HEK293T (cell line): Measurements from ENCODE around the gene PCDH9.

Source experiments
- ARNT ChIP-seq: fragments of 450-650 bp; IDR thresholded peaks from 2 replicates; pipeline ENCODE4 v1.6.1; 2017; ENCODE audit warnings: mild to moderate bottlenecking
- FOXK2 ChIP-seq: fragments of 450-650 bp; IDR thresholded peaks from 2 replicates; pipeline ENCODE4 v1.6.1; 2016; ENCODE audit warnings: mild to moderate bottlenecking
- TARDBP ChIP-seq: fragments of 450-650 bp; IDR thresholded peaks from 2 replicates; pipeline ENCODE4 v1.6.1; 2016

- TF ChIP-seq ARNT (no peak), FOXK2 (no peak), TARDBP (no peak)
Observed at GRCh38 chr13:67071918-67072598, 158.1 kb downstream of the PCDH9 start.
